Endothelial cell of umbilical vein (primary cell): Measurements from ENCODE around the gene NEDD9. TPM values are rescaled to one million over a fixed set of nuclear protein-coding genes. Genes with fewer than 3 reads are reported as not detected.
A peak's percentile ranks its signal among the peaks of the same experiment; 100 is the strongest.

Experiments used
- BruUV-seq: library from RNA; stranded (reverse); fragments of 400-500 nt; replicated peaks from 2 replicates; lab custom pipeline; 2021; lab: Mats Ljungman, UMichigan
- CTCF ChIA-PET: fragments of 300-600, 350-600 bp; sonication (Branson Sonifier 250); formaldehyde crosslinking; loops from one replicate; lab custom pipeline; 2021; ENCODE audit warnings: antibody characterized with exemption, inconsistent platforms; lab: Charles Lee
- POLR2A ChIA-PET: fragments of 300-600, 350-600 bp; sonication (Branson Sonifier 250); formaldehyde crosslinking; loops from one replicate; lab custom pipeline; 2021; ENCODE audit warnings: antibody characterized with exemption, inconsistent platforms; lab: Charles Lee
- DNase-seq: peaks from one replicate; pipeline ENCODE4 v3.0.0-alpha.2; 2011; ENCODE audit warnings: low read depth, low spot score
- FAIRE-seq: peaks from 2 replicates; lab custom pipeline; 2011; peaks lifted over from hg19 to GRCh38; lab: Jason Lieb, UNC
- H2AFZ ChIP-seq: 2 replicates; pipeline ENCODE4 v1.6.0; 2012; ENCODE audit warnings: low read depth, low read length, control low read depth, inconsistent platforms
- H3K27ac ChIP-seq: 2 replicates; pipeline ENCODE4 v1.5.1; 2011; ENCODE audit warnings: low read depth, mild to moderate bottlenecking, control low read depth, low read length, moderate library complexity; ENCODE audit not compliant: insufficient read depth
- H3K27me3 ChIP-seq, 2 experiments: 2 replicates each; pipeline versions ENCODE4 v1.6.0 to v1.6.1; 2011; ENCODE audit warnings: low read length in 2 of 2, mixed read lengths in 1 of 2; ENCODE audit not compliant: control insufficient read depth in 2 of 2, insufficient read depth in 2 of 2
- H3K36me3 ChIP-seq, 2 experiments: 2 replicates in 1 of 2; 3 replicates in 1 of 2; pipeline ENCODE4 v1.5.1; 2011; ENCODE audit warnings: low read length in 2 of 2, mild to moderate bottlenecking in 1 of 2, moderate library complexity in 1 of 2; ENCODE audit not compliant: control insufficient read depth in 2 of 2, insufficient read depth in 2 of 2; ENCODE audit errors: extremely low read depth in 1 of 2
- H3K4me1 ChIP-seq: 3 replicates; pipeline ENCODE4 v1.5.1; 2011; ENCODE audit warnings: mild to moderate bottlenecking, low read length; ENCODE audit not compliant: control insufficient read depth, insufficient read depth; ENCODE audit errors: extremely low read depth
- H3K4me2 ChIP-seq: 2 replicates; pipeline ENCODE4 v1.6.1; 2011; ENCODE audit warnings: low read length, control low read depth, mixed read lengths; ENCODE audit not compliant: insufficient read depth
- H3K4me3 ChIP-seq, 3 experiments: fragments of 200-600 bp in 1 of 3; sonication (generic), shearing (Covaris generic) in 1 of 3; replicated peaks in 1 of 3; 2 replicates each; pipeline ENCODE4 v1.5.1; 2011 to 2016; ENCODE audit warnings: control low read depth in 3 of 3, low read length in 3 of 3, mild to moderate bottlenecking in 2 of 3, inconsistent platforms in 1 of 3, low read depth in 1 of 3, moderate library complexity in 1 of 3; ENCODE audit not compliant: insufficient read depth in 1 of 3
- H3K79me2 ChIP-seq: 2 replicates; pipeline ENCODE4 v1.6.0; 2012; ENCODE audit warnings: low read length, inconsistent platforms; ENCODE audit not compliant: control insufficient read depth, insufficient read depth
- H3K9ac ChIP-seq: replicated peaks from 2 replicates; pipeline ENCODE3; 2011; ENCODE audit warnings: low read length, control low read depth; ENCODE audit not compliant: insufficient read depth; ENCODE audit errors: extremely low read depth
- H3K9me1 ChIP-seq: replicated peaks from 3 replicates; pipeline ENCODE4 v1.6.0; 2011; ENCODE audit warnings: mild to moderate bottlenecking, low read length; ENCODE audit not compliant: control insufficient read depth, insufficient read depth; ENCODE audit errors: extremely low read depth
- H3K9me3 ChIP-seq: replicated peaks from 2 replicates; pipeline ENCODE4 v1.5.1; 2012; ENCODE audit warnings: low read length, inconsistent platforms; ENCODE audit not compliant: control insufficient read depth, insufficient read depth
- H4K20me1 ChIP-seq: replicated peaks from 2 replicates; pipeline ENCODE3; 2011; ENCODE audit warnings: mild to moderate bottlenecking, low read length; ENCODE audit not compliant: control insufficient read depth, insufficient read depth; ENCODE audit errors: extremely low read depth
- CTCF ChIP-seq, 2 donors: IDR thresholded peaks; 1 replicate in 1 of 2; 2 replicates in 1 of 2; pipeline ENCODE4 v1.5.1; 2011; ENCODE audit warnings: low read length in 2 of 2, mild to moderate bottlenecking in 2 of 2, moderate library complexity in 2 of 2, control low read depth in 1 of 2, inconsistent platforms in 1 of 2, low read depth in 1 of 2; ENCODE audit not compliant: insufficient read depth in 1 of 2; ENCODE audit errors: extremely low read depth in 1 of 2
- EZH2 ChIP-seq: IDR thresholded peaks from 2 replicates; pipeline ENCODE4 v1.6.1; 2012; ENCODE audit warnings: borderline replicate concordance, low read depth, mild to moderate bottlenecking, moderate library complexity, low read length, inconsistent platforms; ENCODE audit not compliant: severe bottlenecking
- FOS ChIP-seq: IDR thresholded peaks from 2 replicates; pipeline ENCODE4 v1.6.1; 2011; ENCODE audit warnings: mild to moderate bottlenecking, low read length, moderate library complexity, borderline replicate concordance; ENCODE audit not compliant: insufficient read depth
- GATA2 ChIP-seq: IDR thresholded peaks from 2 replicates; pipeline ENCODE4 v1.7.0; 2011; ENCODE audit warnings: low read depth, mild to moderate bottlenecking, moderate library complexity, mixed read lengths, low read length; ENCODE audit not compliant: insufficient read length, insufficient read depth
- JUN ChIP-seq: IDR thresholded peaks from 2 replicates; pipeline ENCODE4 v1.6.1; 2011; ENCODE audit warnings: borderline replicate concordance, low read depth; ENCODE audit not compliant: insufficient read length, insufficient read depth
- MAX ChIP-seq: IDR thresholded peaks from 2 replicates; pipeline ENCODE4 v1.6.1; 2011; ENCODE audit not compliant: insufficient read depth, insufficient read length
- MYC ChIP-seq: IDR thresholded peaks from one replicate; pipeline ENCODE4 v1.6.1; 2011; ENCODE audit warnings: mild to moderate bottlenecking, low read depth, low read length
- POLR2A ChIP-seq: IDR thresholded peaks from 2 replicates; pipeline ENCODE4 v1.6.1; 2012; ENCODE audit warnings: low read depth, mild to moderate bottlenecking, control low read depth, low read length
- POLR2AphosphoS5 ChIP-seq: IDR thresholded peaks from 2 replicates; pipeline ENCODE4 v1.6.1; 2012; ENCODE audit warnings: low read depth, mild to moderate bottlenecking, control low read depth, low read length, moderate library complexity; ENCODE audit not compliant: insufficient read depth
- dilution Hi-C: fragments of 300-500 bp; cut with MboI; formaldehyde crosslinking; loops from one replicate; pipeline ENCODE4 v1.15.0; 2019; ENCODE audit warnings: low sequenced_read_pairs; ENCODE audit not compliant: extremely low pct_ligation_motif_present
- intact Hi-C: fragments of 100-400 bp; cut with micrococcal nuclease; formaldehyde crosslinking; loops from one replicate; pipeline ENCODE4 v1.10.0; 2022
- polyA plus RNA-seq, 4 experiments: library from polyadenylated mRNA; depleted of rRNA in 3 of 4; stranded (reverse) in 3 of 4; unstranded in 1 of 4; fragments of >200 nt; gene quantifications; 2 replicates each; pipeline versions ENCODE4 v1.2.1 to v1.2.3, GENCODE V29; 2011 to 2012; ENCODE audit warnings: missing spikeins in 1 of 4
- total RNA-seq: library from RNA; stranded (reverse); gene quantifications from 2 replicates; pipeline ENCODE4 v1.2.3, GENCODE V29; 2021

Gene NEDD9
- total and polyA plus RNA-seq, 2 donors (not counting 3 experiments of a cell fraction or from before 2014, with no cell fraction given): 55.2 to 61.0 TPM

GRCh38 chr6:11231108-11231463 is 1.4 kb downstream of the NEDD9 start:
- Histone ChIP-seq H3K27me3 (no peaks in the 10 kb centered on the region), H2AFZ (no peak overlapping the region), H3K36me3 (no peaks in the 10 kb centered on the region), H3K9me3 (no peaks in the 10 kb centered on the region), H3K4me2 (peak overlapping the region; percentile 81), H3K79me2 (peaks cover 62% of the 10 kb centered on the region), H4K20me1 (no peaks in the 10 kb centered on the region), H3K4me3 (peak overlapping the region; percentile 69 to 93 (median 70)), H3K27ac (peak overlapping the region; percentile 93), H3K9me1 (no peaks in the 10 kb centered on the region), H3K4me1 (peaks cover 33% of the 10 kb centered on the region), H3K9ac (peak overlapping the region; percentile 99)
- TF ChIP-seq POLR2AphosphoS5: no peak
- TF ChIP-seq JUN: no peak
- TF ChIP-seq FOS: no peak
- TF ChIP-seq MAX: no peak
- TF ChIP-seq MYC: no peak
- TF ChIP-seq CTCF (IDR thresholded peaks at IDR 0.05; ENCODE audit: extremely low read depth in 1 of 2, insufficient read depth in 1 of 2, low read depth in 1 of 2, low read length in 2 of 2): no peak
- no peak for TF ChIP-seq EZH2
- no peak for TF ChIP-seq POLR2A
- TF ChIP-seq GATA2: no peak
- no TSS peak for BruUV-seq
- ChIA-PET CTCF (interaction anchor here (0.8 to 4.7 kb wide), 15 partner anchors 10 to 265 kb away, joined by 3 to 45 read pairs (median 5); no protein-coding TSS in a partner anchor), POLR2A (interaction anchor here (0.9 to 3.1 kb wide), 9 partner anchors 9 to 178 kb away, joined by 3 to 19 read pairs (median 5); partner anchors contain the start of gene SMIM13)
- FAIRE-seq: no peak
- dilution Hi-C loops (no loop called here), intact Hi-C loops (loop anchor here (5.0 kb wide), 1 partner anchor 181 kb away; no protein-coding TSS in a partner anchor)
- DNase-seq: no peak
